Inflammatory macrophage treated with lipopolysaccharide for 1 hour (primary cell): ENCODE measurements around the gene GRAMD4.

Experiments used
- DNase-seq, 2 donors: peaks; one replicate each; pipeline ENCODE4 v3.0.0-alpha.2; 2020 to 2022

GRAMD4 gene

DNA sequence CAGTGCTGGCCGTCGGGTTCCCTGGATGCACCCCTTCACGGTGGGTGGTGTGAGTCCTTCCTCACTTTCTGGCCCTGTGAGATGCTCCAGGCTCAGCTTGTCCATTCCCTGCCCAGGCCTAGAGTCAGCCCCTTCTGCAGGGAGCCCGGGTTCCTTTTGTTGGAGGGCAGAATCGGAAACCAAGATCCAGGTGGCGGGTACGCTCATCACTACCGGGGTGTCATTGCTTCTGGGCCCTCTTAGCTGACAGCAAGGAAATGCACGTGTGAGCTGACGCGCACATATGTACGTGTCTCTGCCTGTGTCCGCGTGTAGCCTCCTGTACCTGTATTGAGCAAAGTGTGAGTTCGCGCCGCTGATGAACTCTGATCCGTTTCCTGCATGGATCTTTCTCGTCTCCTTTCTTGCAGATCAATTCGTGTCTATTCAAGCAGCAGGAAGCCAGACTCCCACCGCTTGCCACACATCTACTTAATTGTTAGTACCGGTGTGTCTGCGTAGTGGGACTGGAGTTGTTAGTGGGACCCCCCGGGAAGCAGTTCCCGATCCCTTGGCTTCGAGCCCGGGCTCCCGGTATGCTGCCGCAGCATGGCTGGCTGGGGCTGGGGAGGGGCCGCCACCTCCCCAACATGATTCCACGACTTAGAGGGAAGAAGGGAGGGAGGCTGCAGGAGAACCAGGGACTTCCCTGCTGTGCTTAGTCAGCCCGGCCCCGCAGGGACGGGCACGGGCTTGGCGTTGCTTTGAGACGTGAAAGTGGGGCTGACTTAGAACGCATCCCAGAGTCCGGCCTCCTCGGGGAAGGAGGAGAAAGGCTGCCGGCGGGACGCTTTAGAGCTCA lies 35.9 kb upstream of the GRAMD4 start:
- DNase-seq, result no peak

DNA sequence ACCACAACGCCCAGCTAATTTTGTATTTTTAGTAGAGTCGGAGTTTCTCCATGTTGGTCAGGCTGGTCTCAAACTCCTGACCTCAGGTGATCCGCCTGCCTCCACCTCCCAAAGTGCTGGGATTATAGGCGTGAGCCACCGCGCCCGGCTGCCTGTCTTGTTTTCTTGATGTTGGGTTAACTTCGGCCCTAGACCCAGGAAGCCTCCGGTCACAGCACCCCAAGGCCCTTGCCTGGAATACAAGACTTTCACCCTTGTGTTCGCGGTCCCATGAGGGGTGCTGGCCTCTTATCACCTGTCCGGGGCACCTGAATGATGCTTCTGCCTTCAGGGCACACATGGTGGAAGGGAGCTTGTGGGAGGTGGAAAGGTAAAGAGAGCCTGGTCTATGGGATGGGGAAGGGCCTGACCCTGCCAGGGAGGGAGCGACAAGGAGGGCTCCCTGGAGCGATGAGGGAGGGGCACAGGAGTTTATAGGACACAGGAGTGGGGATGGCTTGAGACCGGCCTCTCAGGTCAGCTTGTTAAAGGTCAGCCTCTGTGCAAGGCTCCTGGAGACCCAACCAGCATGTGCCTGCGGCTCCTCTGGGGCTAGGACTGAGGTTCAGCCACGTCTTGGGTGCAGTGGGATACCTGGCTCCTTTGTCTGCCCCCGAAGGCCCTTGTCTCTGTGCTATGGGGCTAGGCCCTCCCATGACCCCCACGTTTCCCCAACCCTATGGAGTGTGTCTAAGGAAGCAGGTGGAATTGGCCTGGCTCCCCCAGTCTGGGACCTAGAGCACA lies 34.7 kb upstream of the GRAMD4 start:
- no peak for DNase-seq

DNA sequence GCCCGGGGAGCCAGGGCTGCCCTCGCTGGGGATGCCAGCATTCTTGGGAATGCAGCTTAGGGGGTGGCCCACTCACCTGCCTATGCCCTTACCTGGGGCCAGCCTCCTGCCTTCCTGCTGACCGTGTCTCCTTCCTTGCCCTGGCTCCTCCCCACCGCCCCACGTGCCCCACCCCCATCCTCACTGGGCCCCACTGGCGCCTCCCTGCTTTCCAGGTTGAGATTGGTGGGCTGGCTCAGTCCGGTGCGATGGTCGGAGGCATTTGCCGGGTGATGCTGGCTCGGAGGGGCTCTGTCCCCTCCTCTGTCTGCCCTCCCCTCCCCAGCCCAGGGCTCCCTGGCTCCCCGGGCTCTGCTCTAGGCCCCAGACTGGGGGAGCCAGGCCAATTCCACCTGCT lies 34.1 kb upstream of the GRAMD4 start:
- DNase-seq, result no peak

DNA sequence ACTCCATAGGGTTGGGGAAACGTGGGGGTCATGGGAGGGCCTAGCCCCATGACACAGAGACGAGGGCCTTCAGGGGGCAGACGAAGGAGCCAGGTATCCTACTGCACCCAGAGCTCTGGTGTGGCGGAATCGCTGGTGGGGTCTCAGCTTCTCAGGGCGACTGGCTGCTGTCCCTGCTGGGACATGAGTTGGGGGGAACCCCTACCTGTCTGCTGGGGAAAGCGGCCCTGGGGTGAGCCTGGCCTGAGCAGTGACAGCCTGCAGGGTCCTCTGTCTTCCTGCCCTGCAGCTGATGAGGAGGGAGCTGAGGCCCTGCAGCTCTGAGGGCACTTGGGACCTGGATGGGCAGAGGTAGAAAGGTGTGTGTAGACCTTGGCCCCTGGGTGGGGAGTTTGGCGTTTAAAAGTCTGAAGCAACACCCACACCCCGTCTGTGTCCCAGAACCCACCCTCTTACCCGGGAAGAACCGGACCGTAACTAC lies 33.6 kb upstream of the GRAMD4 start:
- DNase-seq, result no peak

DNA sequence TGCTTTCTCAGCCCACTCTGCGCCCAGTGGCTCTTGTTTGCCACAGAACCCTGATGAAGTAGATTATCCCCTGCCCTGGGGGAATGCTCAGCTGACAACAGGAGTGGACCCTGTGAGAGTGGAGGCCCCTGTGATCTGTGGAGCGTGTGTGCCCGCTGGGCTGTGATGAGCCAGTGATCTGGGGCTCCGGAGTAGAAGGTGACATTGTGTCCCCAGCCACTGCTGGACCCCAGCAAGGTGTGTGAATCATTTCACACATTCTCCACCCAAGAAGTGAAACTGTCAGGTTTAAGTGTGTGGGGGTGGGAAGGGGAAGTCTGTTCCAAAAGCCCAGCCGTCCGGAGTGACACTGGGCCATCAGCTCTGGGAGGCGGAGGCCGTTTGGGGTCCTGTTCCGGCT lies 33.1 kb upstream of the GRAMD4 start:
- no peak for DNase-seq

DNA sequence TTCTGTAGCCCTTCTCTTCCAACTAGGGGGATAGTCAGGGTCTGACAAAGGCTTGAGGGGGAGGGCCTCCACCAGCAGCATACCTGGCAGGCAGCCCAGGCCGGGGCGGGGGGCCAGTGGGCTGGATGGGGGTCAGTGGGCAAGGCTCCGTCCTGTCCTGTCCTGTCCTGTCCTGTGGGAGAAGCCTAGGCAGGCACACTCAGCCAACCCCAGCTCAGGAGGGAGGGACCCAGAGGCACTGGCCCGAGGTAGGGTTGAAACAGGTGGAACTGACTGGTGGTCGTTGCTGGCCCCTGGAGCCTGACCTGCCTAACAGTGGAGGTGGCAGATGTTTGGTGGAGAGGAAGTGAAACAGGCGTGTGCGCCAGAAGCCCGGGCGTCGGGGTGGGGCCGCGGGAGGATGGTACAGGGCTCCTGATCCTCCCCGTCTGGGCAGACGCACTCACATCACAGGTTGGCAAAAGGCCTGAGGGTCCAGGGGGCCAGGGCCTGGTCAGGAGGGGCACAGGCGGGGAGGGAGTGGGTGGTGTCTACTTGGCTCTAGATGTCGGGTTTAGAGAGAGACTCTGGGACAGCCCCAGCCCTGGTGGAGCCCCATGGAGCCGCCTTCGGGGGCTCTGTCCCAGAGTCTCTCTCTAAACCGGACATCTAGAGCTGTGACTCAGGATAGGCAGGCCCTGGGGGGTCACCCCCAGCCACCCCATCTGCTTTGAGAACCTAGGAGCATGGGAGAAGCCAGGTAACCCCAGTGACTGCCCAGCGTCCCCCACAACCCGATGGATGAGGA lies 32.5 kb upstream of the GRAMD4 start:
- no peak for DNase-seq

DNA sequence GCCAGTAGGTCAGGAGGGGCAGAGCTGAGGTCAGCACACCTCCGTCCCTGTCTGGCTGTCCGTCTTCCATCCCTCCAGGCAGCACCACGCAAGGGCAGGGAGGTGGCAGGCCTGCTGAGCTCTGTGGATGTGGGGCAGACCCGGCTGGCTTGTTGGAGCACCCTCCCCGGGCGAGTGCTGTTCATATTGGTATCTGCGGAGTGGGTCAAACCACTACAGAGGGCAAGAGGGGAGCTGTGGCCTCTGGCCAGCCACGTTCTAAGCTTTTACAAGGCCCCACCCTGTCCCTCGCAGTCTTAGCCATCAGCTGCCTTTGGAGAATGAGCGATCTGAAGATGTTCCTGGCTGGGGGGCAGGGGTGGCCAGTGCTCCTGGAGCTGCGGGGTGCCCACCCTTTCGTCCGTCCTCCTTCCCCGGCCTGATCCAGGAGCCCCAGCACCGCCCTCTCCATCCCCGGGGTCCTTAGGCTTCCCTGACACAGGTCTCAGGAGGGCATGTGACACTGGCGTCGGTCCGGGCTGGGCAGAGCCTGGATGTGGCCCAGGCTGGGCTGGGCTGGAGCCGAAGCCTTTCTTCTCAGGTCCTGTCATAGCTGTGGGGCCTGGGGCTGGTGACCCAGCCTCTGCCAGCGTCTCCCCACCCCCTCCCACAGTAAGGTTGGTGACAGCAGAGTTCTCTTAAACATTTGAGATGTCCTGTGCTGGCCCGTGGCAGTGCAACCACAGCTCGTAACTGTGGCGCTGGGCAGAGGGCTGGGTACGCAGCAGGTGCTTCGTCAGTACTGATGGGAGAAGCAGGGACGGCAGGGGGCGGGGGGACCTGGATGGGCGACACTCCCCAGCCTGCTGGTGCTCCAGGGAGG lies 31.7 kb upstream of the GRAMD4 start:
- DNase-seq, result no peak

DNA sequence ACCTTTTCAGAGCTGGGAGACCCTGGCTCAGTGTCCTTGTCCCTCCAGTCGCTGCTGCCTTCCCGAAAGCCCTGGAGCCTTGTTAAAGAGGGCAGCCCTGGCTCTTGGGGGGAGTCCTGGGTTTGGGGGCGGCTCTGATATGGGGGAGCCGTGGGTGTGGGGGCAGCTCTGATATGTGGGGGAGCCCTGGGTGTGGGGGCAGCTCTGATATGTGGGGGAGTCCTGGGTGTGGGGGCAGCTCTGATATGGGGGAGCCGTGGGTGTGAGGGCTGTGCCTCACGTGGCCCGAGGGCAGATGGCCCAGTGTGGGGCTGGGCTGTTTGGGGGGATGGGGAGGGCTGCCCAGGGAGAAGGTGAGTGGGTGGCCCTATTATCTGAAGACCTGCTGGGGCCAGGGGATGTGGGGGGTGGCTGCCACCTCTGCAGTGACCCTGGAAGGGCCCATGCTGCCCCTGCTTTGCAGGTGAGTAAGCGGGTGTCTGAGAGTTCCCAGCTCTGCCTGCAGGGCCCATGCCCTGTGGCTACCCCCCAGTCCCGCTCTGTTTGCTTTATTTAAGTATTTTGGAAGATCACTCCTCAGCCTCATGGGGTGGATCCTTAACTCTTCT lies 30.9 kb upstream of the GRAMD4 start:
- DNase-seq, result no peak

DNA sequence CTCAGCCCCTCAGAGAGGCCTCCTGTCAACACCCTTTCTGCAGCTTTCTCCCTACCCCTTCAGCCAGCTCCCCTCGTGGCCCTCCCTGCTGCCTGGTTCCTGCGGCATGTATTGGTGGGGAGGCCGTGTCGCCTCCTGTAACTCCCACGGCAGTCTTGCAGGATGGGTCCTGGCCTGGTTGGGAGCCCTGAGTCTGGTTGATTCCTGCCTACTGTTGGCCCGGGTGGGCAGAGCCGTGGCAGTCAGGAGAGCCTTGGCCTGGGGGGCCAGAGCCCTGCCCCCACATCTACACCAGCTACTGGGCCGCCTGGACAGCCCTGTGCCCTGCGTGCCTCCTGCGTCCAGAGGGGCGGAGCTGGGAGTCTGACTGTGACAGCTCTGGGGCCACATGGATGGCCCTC lies 30.3 kb upstream of the GRAMD4 start:
- no peak for DNase-seq

DNA sequence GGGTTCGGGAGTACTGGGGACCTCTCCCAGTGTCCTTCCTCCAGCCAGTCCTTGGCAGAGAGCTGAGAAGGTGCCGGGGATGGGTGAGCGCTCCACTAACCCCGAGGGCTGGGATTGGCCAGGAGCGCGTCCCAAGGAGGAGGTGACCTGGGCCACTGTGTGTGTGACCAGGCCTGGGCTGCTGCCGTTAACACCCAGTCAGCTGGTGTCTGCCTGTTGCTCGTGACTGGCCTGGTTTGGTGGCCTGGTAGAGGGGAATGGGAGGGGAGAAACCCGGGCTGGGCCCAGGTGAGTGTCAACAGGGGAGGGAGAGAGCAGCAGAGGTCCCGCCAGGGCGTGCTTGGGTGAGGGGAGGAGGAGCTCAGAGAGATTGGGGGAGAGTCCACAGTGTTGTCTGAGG lies 29.9 kb upstream of the GRAMD4 start:
- no peak for DNase-seq

DNA sequence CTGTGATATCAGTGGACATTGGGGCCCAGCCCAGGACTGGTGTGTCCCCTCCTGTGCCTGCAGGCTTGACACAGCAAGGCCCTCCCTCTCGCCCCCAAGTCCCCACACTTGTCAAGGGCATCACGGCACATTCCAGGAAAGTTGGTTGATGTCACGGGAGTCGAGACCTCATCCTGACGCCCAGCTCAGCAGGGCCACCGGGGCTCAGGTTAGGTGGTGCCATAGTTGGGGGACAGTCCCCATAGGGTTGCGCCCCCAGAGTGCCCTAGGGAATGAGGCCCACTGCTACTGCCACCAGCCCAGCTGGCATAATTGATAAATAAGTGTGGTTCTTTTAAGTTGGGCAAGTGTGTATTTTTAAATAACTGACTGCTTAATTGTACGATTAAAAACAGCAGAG lies 28.3 kb upstream of the GRAMD4 start:
- DNase-seq, result no peak

DNA sequence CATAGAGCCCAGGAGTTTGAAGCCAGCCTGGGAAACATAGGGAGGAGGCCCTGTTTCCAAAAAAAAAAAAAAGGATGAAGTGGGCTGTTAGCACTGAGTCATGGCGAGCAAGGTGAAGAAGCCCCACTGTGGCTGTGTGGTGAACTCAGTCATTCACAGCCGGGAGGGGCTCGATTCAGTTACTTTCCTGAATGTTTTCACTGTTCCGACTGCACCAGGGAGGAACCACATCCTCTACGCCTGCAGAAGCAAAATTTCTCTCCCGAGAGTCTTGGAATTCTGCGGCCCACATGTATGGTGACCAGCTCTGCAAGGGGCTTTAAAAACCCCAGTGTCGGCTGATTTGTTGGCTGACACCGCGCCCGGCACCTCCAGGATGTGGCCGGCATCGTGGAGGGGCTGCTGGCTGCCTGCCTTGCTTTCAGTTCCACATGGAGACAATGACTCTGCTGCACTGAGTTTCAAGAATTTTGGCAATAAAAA lies 27.8 kb upstream of the GRAMD4 start:
- DNase-seq, result no peak

DNA sequence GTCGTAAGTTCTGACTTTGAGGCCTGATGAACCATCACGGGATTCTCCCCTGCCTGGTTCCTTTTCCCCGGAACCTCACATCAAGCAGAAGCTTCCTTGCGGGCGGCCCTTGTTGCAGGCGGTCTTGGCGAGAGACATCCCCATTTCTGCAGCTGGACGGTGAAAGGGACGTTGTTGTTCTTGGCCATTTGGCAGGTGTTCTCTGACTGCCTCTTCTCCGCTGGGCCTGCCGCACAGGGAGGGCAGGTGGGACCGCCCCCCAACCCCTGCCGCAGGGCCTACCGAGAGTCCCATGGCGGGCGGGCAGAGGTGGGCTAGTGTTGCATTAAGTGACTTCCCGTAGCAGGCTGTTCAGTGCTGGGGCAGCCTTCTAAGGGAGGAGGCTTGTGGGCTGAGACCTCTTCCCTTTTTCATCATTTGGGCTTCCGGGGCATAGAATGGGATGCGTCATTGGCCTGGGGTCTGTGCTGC lies 26.9 kb upstream of the GRAMD4 start:
- DNase-seq, result peak; percentile 80 to 84

DNA sequence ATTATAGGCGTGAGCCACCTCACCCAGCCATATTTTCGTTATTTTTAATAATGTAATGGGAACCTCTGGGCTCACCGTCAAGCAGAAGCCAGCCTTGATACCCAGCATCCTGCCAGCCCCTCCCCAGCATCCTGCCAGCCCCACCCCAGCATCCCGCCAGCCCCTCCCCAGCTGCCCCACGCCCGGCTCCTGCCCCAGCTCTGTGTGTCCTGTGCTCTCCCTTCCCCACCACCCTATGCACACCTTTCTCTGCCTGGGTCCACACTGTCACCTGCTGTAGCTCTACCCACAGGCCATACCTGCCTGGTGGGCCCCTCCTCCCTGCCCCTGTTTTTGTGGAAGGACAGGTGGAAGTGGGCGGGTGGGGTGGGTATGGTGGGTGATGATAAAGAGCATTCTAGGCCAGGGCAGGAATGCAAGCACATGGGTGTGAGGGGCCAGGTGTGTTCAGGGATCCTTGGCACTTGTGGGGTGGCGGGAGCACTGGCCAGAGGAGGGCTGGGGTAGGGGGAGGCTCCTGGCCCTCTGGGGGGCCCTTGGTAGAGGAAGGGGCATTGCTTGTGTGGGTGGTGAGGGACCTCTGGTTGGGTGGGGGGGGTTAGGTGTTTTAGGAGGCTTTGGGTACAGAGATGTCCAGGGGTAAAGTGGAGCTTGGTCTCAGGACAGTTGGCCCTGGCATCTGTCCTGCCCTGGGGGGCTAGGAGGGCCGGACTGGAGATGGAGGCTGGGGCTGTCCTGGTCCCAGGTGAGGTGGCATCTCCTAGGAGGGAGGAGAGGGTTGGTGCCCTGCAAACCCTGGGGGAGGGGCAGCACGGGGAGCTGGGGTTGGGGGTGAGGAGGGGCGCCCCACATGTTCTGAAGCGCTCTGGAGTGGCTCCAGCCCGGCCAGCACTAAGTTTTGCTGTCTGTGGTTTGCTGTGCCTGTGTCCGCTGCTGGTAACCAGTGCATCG lies 25.9 kb upstream of the GRAMD4 start:
- DNase-seq, result no peak

DNA sequence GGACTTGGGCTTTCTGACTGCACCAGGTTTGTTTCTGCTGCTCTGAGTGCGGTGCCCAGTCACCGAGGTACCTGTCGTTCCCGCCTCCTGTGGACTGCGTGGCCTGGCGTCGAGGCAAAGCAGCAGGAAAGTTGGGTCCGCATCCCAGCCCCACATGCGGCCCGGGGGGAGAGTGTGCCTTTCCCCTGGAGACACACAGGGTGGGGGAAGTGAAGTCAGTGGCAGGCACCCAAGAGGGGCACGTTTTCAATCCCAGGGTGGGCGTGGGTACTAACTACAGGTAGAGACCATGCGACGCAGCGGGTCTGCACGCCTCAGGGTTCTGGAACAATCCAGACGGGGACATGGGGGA lies 25.3 kb upstream of the GRAMD4 start:
- no peak for DNase-seq

DNA sequence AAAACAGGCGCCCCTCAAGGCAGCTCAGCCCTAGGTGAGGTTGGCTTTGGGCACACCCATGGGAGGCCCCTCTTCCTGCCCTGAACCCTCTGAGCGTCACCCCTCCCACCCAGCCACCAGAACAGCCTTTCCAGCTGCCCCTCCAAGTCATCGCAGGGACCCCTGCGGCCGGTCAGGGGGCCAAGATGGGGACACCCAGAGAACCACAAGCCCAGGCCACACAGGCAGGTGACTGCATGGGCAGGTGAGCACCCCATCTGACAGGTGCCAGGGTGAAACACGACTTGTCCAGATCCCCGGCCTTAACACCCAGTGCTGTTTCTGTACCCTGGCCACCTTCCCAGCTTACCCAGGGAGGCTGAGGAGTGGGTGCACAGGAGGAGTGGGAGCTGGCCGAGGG lies 24.6 kb upstream of the GRAMD4 start:
- no peak for DNase-seq

DNA sequence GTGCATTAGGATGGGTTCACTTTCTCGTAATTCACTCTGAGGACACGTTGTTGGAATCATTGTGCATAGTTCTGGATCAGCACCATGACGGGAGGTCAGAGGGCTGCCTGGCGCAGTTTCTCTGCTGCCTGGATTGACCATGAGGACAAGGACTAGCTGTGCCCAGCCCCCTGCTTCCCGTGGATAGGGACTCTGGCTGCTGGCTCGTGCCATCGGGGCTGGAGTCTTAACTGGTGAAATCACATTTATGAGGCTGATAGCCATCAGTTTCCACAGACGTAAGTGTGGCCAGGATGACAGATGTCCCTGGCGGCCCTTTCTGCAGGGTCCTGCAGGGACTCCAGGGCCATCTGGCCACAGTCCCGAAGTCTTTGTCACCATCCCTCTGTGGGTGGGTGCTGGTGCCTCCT lies 24.1 kb upstream of the GRAMD4 start:
- DNase-seq, result no peak

DNA sequence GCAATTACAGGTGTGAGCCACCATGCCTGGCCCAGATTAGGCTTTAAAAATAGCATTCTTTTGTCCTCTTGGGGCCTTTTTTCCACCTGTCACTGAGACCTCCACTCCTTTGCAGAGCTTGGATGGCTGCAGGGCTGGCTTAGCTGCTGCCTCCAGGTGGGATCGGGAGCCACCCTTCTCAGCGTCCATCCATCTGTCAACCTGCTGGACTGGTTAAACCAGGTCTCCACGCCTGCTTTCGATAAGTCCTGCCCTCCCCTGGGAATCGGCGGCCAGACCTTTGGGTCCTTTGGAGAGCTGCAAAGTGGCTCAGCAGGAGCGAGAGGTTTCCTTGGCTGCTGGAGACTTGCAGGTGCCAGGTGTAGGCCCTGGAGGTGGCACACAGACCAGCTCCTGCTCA lies 23.4 kb upstream of the GRAMD4 start:
- no peak for DNase-seq

DNA sequence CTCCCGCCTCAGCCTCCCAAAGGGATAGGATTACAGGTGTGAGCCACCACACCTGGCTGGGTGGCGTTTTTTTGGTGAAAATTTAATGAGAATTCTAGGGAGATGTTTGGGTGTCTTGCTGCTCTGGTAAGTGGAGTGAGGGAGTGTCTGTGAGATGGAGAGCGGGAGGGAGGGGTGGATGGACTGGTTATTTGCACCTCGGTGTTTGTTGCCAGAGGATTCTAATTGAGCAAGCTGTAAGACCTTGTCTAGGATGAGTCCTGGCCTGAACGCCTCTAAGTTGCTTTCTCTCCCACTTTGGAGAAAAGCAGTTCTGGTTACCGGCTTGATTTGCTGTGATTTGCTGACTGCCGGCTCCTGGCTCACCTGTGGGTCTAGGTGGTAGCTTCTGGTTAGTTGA lies 22.0 kb upstream of the GRAMD4 start:
- no peak for DNase-seq

DNA sequence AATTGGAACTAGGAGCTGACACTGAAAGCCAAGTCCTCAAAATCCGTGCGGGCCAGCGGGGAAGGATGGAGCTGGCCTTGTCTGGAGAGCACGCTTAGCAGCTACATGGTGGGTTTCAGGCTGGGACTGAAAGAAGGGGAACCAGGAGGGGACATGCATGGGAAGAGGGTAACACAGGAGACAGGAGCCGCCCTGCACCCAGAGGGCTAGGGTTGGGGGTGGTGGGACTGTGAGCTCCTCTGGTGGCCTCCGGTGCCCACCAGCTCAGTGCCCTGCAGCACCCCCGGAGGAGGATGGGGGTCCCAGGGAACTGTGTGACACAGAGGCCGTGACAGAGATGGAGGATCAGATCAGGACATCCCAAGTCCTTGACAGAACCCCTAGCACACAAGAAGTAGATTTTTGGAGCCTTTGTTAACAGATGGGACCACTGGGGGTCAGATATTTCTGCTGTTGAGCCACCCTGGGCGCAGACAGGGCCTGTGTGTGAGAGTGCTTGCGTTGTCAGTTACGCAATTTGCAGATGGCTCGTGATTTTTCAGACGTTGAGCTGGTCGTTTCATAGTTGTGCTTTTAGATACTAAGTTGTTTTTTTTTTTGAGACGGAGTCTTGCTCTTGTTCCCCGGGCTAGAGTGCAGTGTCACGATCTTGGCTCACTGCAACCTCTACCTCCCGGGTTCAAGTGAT lies 21.3 kb upstream of the GRAMD4 start:
- DNase-seq, result peak; percentile 65 to 67
